CD14-positive monocyte (primary cell): Measurements from ENCODE around the gene RPL3. TPM values are rescaled to one million over a fixed set of nuclear protein-coding genes. Genes with fewer than 3 reads are reported as not detected.

Experiments
- DNase-seq, 3 donors: peaks; one replicate each; pipeline ENCODE4 v3.0.0-alpha.2; 2011 to 2022
- H2AFZ ChIP-seq: 2 replicates; pipeline ENCODE4 v1.6.0; 2012; ENCODE audit warnings: mild to moderate bottlenecking, low read depth, low read length, inconsistent platforms; ENCODE audit not compliant: insufficient read depth, poor library complexity, severe bottlenecking
- H3K27ac ChIP-seq, 2 donors: 1 replicate in 1 of 2; 2 replicates in 1 of 2; pipeline ENCODE4 v1.5.1; 2012 to 2013; ENCODE audit warnings: low read length in 2 of 2, control low read depth in 1 of 2, inconsistent platforms in 1 of 2, low read depth in 1 of 2, mild to moderate bottlenecking in 1 of 2
- H3K27me3 ChIP-seq, 2 donors: one replicate each; pipeline versions ENCODE4 v1.6.0 to v1.6.1; 2011 to 2013; ENCODE audit warnings: low read length in 2 of 2; ENCODE audit not compliant: control insufficient read depth in 2 of 2, insufficient read depth in 2 of 2
- H3K36me3 ChIP-seq, 2 donors: replicated peaks in 1 of 2; 1 replicate in 1 of 2; 2 replicates in 1 of 2; pipeline versions ENCODE4 v1.5.1 to v1.6.1; 2012 to 2013; ENCODE audit warnings: low read length in 2 of 2, control low read depth in 1 of 2, inconsistent platforms in 1 of 2, mild to moderate bottlenecking in 1 of 2; ENCODE audit not compliant: insufficient read depth in 2 of 2, control insufficient read depth in 1 of 2
- H3K4me1 ChIP-seq, 2 donors: 1 replicate in 1 of 2; 2 replicates in 1 of 2; pipeline versions ENCODE4 v1.5.1 to v1.6.1; 2012 to 2013; ENCODE audit warnings: low read length in 2 of 2, control low read depth in 1 of 2, inconsistent platforms in 1 of 2, mild to moderate bottlenecking in 1 of 2, moderate library complexity in 1 of 2; ENCODE audit not compliant: insufficient read depth in 2 of 2, control insufficient read depth in 1 of 2
- H3K4me2 ChIP-seq: replicated peaks from 2 replicates; pipeline ENCODE3; 2012; ENCODE audit warnings: low read length, moderate library complexity, mild to moderate bottlenecking; ENCODE audit not compliant: poor library complexity, severe bottlenecking; ENCODE audit errors: extremely low read depth
- H3K4me3 ChIP-seq, 3 experiments: fragments of 200-600 bp in 1 of 3; sonication (generic) in 1 of 3; replicated peaks in 1 of 3; 1 replicate in 2 of 3; 2 replicates in 1 of 3; pipeline ENCODE4 v1.5.1; 2011 to 2013; ENCODE audit warnings: low read length in 3 of 3, mild to moderate bottlenecking in 3 of 3, control low read depth in 2 of 3, low read depth in 2 of 3, inconsistent platforms in 1 of 3, moderate library complexity in 1 of 3
- H3K79me2 ChIP-seq: 2 replicates; pipeline ENCODE4 v1.6.0; 2012; ENCODE audit warnings: mild to moderate bottlenecking, control low read depth, inconsistent platforms, low read length, moderate library complexity; ENCODE audit not compliant: insufficient read depth
- H3K9ac ChIP-seq: 2 replicates; pipeline ENCODE4 v1.6.0; 2017; ENCODE audit warnings: low read length, mild to moderate bottlenecking; ENCODE audit not compliant: insufficient read depth, poor library complexity, severe bottlenecking
- H3K9me3 ChIP-seq, 2 donors: replicated peaks in 1 of 2; 1 replicate in 1 of 2; 2 replicates in 1 of 2; pipeline versions ENCODE4 v1.5.1 to v1.6.1; 2012 to 2013; ENCODE audit warnings: low read length in 2 of 2, control low read depth in 1 of 2; ENCODE audit not compliant: control insufficient read depth in 1 of 2, insufficient read depth in 1 of 2
- H4K20me1 ChIP-seq: 2 replicates; pipeline ENCODE4 v1.6.0; 2012; ENCODE audit warnings: mild to moderate bottlenecking, low read length, control low read depth, moderate library complexity; ENCODE audit not compliant: insufficient read depth
- H3K27ac Mint-ChIP-seq, 7 donors: one replicate each; pipeline ENCODE4 v1.8.0; 2020; ENCODE audit warnings: mild to moderate bottlenecking in 7 of 7, mixed read lengths in 7 of 7, moderate library complexity in 6 of 7, inconsistent platforms in 2 of 7
- H3K27me3 Mint-ChIP-seq, 3 donors: one replicate each; pipeline ENCODE4 v1.8.0; 2021 to 2022; ENCODE audit warnings: low read depth in 3 of 3, mild to moderate bottlenecking in 3 of 3, mixed read lengths in 3 of 3, moderate library complexity in 3 of 3, inconsistent platforms in 1 of 3
- H3K36me3 Mint-ChIP-seq, 2 donors: one replicate each; pipeline ENCODE4 v1.8.0; 2020; ENCODE audit warnings: mixed read lengths in 2 of 2, inconsistent platforms in 1 of 2, mild to moderate bottlenecking in 1 of 2
- H3K4me1 Mint-ChIP-seq: one replicate; pipeline ENCODE4 v1.8.0; 2020; ENCODE audit warnings: mild to moderate bottlenecking, mixed read lengths
- H3K4me3 Mint-ChIP-seq, 2 donors: one replicate each; pipeline ENCODE4 v1.8.0; 2020; ENCODE audit warnings: mild to moderate bottlenecking in 2 of 2, mixed read lengths in 2 of 2, moderate library complexity in 1 of 2
- H3K9me3 Mint-ChIP-seq, 7 donors: one replicate each; pipeline ENCODE4 v1.8.0; 2020 to 2022; ENCODE audit warnings: mixed read lengths in 7 of 7, mild to moderate bottlenecking in 6 of 7, moderate library complexity in 6 of 7, inconsistent platforms in 2 of 7
- WGBS: methylation state at CpG from one replicate; pipeline ENCODE4 v1.1.5; 2013; ENCODE audit warnings: missing lambda C conversion rate; ENCODE audit not compliant: insufficient coverage; 5-methylcytosine and 5-hydroxymethylcytosine counted together
- intact Hi-C, 2 donors: fragments of 100-400 bp; cut with micrococcal nuclease; formaldehyde crosslinking; loops; one replicate each; pipeline versions ENCODE4 v1.15.0 to v1.15.1; 2023
- polyA plus RNA-seq, 3 donors: library from polyadenylated mRNA; depleted of rRNA in 1 of 3; unstranded in 2 of 3; stranded (reverse) in 1 of 3; fragments of 300-500 nt in 2 of 3; fragments of >200 nt in 1 of 3; fragmentation: Illumina TruSeq in 2 of 3; gene quantifications; 1 replicate in 2 of 3; 2 replicates in 1 of 3; pipeline ENCODE4 v1.2.3, GENCODE V29; 2012 to 2021
- TF ChIP-seq, protein P1 (sequence below): fragments of 200-600 bp; IDR thresholded peaks from one replicate; pipeline ENCODE4 v1.8.0; 2022; ENCODE audit warnings: antibody characterized with exemption, mild to moderate bottlenecking

RPL3 gene
- polyA plus RNA-seq, 3 donors = 604 to 2,104 (median 698) TPM

- intact Hi-C loops = no loop called here
- no peak for DNase-seq
- no peaks in the 10 kb centered on the region for H3K36me3 ChIP-seq
- Mint-ChIP-seq H3K4me3 (no peak overlapping the region), H3K36me3 (no peaks in the 10 kb centered on the region), H3K9me3 (peaks cover 0 to 2% (median 0%) of the 10 kb centered on the region in 7 donors), H3K27me3 (peaks cover 0 to 5% (median 2%) of the 10 kb centered on the region in 3 donors), H3K27ac (no peak overlapping the region), H3K4me1 (peaks cover 19% of the 10 kb centered on the region)
- H4K20me1 ChIP-seq = no peaks in the 10 kb centered on the region
- H3K27me3 ChIP-seq = no peaks in the 10 kb centered on the region
- no peak overlapping the region for H3K4me2 ChIP-seq
- no peaks in the 10 kb centered on the region for H3K9me3 ChIP-seq
- TF ChIP-seq, protein P1, sequence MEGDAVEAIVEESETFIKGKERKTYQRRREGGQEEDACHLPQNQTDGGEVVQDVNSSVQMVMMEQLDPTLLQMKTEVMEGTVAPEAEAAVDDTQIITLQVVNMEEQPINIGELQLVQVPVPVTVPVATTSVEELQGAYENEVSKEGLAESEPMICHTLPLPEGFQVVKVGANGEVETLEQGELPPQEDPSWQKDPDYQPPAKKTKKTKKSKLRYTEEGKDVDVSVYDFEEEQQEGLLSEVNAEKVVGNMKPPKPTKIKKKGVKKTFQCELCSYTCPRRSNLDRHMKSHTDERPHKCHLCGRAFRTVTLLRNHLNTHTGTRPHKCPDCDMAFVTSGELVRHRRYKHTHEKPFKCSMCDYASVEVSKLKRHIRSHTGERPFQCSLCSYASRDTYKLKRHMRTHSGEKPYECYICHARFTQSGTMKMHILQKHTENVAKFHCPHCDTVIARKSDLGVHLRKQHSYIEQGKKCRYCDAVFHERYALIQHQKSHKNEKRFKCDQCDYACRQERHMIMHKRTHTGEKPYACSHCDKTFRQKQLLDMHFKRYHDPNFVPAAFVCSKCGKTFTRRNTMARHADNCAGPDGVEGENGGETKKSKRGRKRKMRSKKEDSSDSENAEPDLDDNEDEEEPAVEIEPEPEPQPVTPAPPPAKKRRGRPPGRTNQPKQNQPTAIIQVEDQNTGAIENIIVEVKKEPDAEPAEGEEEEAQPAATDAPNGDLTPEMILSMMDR = no peak
- H3K79me2 ChIP-seq = peaks cover 1% of the 10 kb centered on the region
- H3K4me1 ChIP-seq = peaks cover 9 to 10% of the 10 kb centered on the region in 2 donors
- no peak overlapping the region for H3K4me3 ChIP-seq
- no peak overlapping the region for H3K27ac ChIP-seq
- no peak overlapping the region for H3K9ac ChIP-seq
- no peak overlapping the region for H2AFZ ChIP-seq
- WGBS = 100% methylated on average over 1 of the region's 4 CpGs
Measured at GRCh38 chr22:39345231-39345630, 25.8 kb upstream of the RPL3 start.

- DNase-seq = no peak
- H2AFZ ChIP-seq = no peak overlapping the region
Measured at GRCh38 chr22:39344046-39344390, 24.6 kb upstream of the RPL3 start.

More at GRCh38 chr22:39344046-39344390, 24.6 kb upstream of the RPL3 start:
- no peak overlapping the region for H3K27ac Mint-ChIP-seq
- no peak overlapping the region for H3K27ac ChIP-seq
- intact Hi-C loops = no loop called here
- peaks cover 6 to 8% of the 10 kb centered on the region in 2 donors for H3K4me1 ChIP-seq
- no peaks in the 10 kb centered on the region for H3K9me3 ChIP-seq
- H4K20me1 ChIP-seq = no peaks in the 10 kb centered on the region
- TF ChIP-seq, protein P1 = no peak
- no peak overlapping the region for H3K4me3 Mint-ChIP-seq
- H3K9ac ChIP-seq = no peak overlapping the region
- no peaks in the 10 kb centered on the region for H3K27me3 ChIP-seq
- WGBS = 78% methylated on average over 8 of the region's 8 CpGs
- no peaks in the 10 kb centered on the region for H3K36me3 ChIP-seq
- peaks cover 0 to 6% (median 1%) of the 10 kb centered on the region in 3 donors for H3K27me3 Mint-ChIP-seq
- peaks cover 14% of the 10 kb centered on the region for H3K4me1 Mint-ChIP-seq
- no peak overlapping the region for H3K4me3 ChIP-seq
- no peaks in the 10 kb centered on the region for H3K36me3 Mint-ChIP-seq
- H3K9me3 Mint-ChIP-seq = no peaks in the 10 kb centered on the region
- H3K79me2 ChIP-seq = no peaks in the 10 kb centered on the region
- no peak overlapping the region for H3K4me2 ChIP-seq
